Endothelial cell of umbilical vein (primary cell): ENCODE measurements around the gene IGFBP2. TPM values are rescaled to one million over a fixed set of nuclear protein-coding genes. Genes with fewer than 3 reads are reported as not detected.

ENCODE experiments used
- BruUV-seq: library from RNA; stranded (reverse); fragments of 400-500 nt; replicated peaks from 2 replicates; lab custom pipeline; 2021; lab: Mats Ljungman, UMichigan
- CTCF ChIA-PET: fragments of 300-600, 350-600 bp; sonication (Branson Sonifier 250); formaldehyde crosslinking; loops from one replicate; lab custom pipeline; 2021; ENCODE audit warnings: antibody characterized with exemption, inconsistent platforms; lab: Charles Lee
- POLR2A ChIA-PET: fragments of 300-600, 350-600 bp; sonication (Branson Sonifier 250); formaldehyde crosslinking; loops from one replicate; lab custom pipeline; 2021; ENCODE audit warnings: antibody characterized with exemption, inconsistent platforms; lab: Charles Lee
- DNase-seq: peaks from one replicate; pipeline ENCODE4 v3.0.0-alpha.2; 2011; ENCODE audit warnings: low read depth, low spot score
- FAIRE-seq: peaks from 2 replicates; lab custom pipeline; 2011; peaks lifted over from hg19 to GRCh38; lab: Jason Lieb, UNC
- H2AFZ ChIP-seq: 2 replicates; pipeline ENCODE4 v1.6.0; 2012; ENCODE audit warnings: low read depth, low read length, control low read depth, inconsistent platforms
- H3K27ac ChIP-seq: 2 replicates; pipeline ENCODE4 v1.5.1; 2011; ENCODE audit warnings: low read depth, mild to moderate bottlenecking, control low read depth, low read length, moderate library complexity; ENCODE audit not compliant: insufficient read depth
- H3K27me3 ChIP-seq, 2 experiments: 2 replicates each; pipeline versions ENCODE4 v1.6.0 to v1.6.1; 2011; ENCODE audit warnings: low read length in 2 of 2, mixed read lengths in 1 of 2; ENCODE audit not compliant: control insufficient read depth in 2 of 2, insufficient read depth in 2 of 2
- H3K36me3 ChIP-seq, 2 experiments: 2 replicates in 1 of 2; 3 replicates in 1 of 2; pipeline ENCODE4 v1.5.1; 2011; ENCODE audit warnings: low read length in 2 of 2, mild to moderate bottlenecking in 1 of 2, moderate library complexity in 1 of 2; ENCODE audit not compliant: control insufficient read depth in 2 of 2, insufficient read depth in 2 of 2; ENCODE audit errors: extremely low read depth in 1 of 2
- H3K4me1 ChIP-seq: 3 replicates; pipeline ENCODE4 v1.5.1; 2011; ENCODE audit warnings: mild to moderate bottlenecking, low read length; ENCODE audit not compliant: control insufficient read depth, insufficient read depth; ENCODE audit errors: extremely low read depth
- H3K4me2 ChIP-seq: 2 replicates; pipeline ENCODE4 v1.6.1; 2011; ENCODE audit warnings: low read length, control low read depth, mixed read lengths; ENCODE audit not compliant: insufficient read depth
- H3K4me3 ChIP-seq, 3 experiments: fragments of 200-600 bp in 1 of 3; sonication (generic), shearing (Covaris generic) in 1 of 3; replicated peaks in 1 of 3; 2 replicates each; pipeline ENCODE4 v1.5.1; 2011 to 2016; ENCODE audit warnings: control low read depth in 3 of 3, low read length in 3 of 3, mild to moderate bottlenecking in 2 of 3, inconsistent platforms in 1 of 3, low read depth in 1 of 3, moderate library complexity in 1 of 3; ENCODE audit not compliant: insufficient read depth in 1 of 3
- H3K79me2 ChIP-seq: 2 replicates; pipeline ENCODE4 v1.6.0; 2012; ENCODE audit warnings: low read length, inconsistent platforms; ENCODE audit not compliant: control insufficient read depth, insufficient read depth
- H3K9ac ChIP-seq: replicated peaks from 2 replicates; pipeline ENCODE3; 2011; ENCODE audit warnings: low read length, control low read depth; ENCODE audit not compliant: insufficient read depth; ENCODE audit errors: extremely low read depth
- H3K9me1 ChIP-seq: replicated peaks from 3 replicates; pipeline ENCODE4 v1.6.0; 2011; ENCODE audit warnings: mild to moderate bottlenecking, low read length; ENCODE audit not compliant: control insufficient read depth, insufficient read depth; ENCODE audit errors: extremely low read depth
- H3K9me3 ChIP-seq: replicated peaks from 2 replicates; pipeline ENCODE4 v1.5.1; 2012; ENCODE audit warnings: low read length, inconsistent platforms; ENCODE audit not compliant: control insufficient read depth, insufficient read depth
- H4K20me1 ChIP-seq: replicated peaks from 2 replicates; pipeline ENCODE3; 2011; ENCODE audit warnings: mild to moderate bottlenecking, low read length; ENCODE audit not compliant: control insufficient read depth, insufficient read depth; ENCODE audit errors: extremely low read depth
- CTCF ChIP-seq, 2 donors: IDR thresholded peaks; 1 replicate in 1 of 2; 2 replicates in 1 of 2; pipeline ENCODE4 v1.5.1; 2011; ENCODE audit warnings: low read length in 2 of 2, mild to moderate bottlenecking in 2 of 2, moderate library complexity in 2 of 2, control low read depth in 1 of 2, inconsistent platforms in 1 of 2, low read depth in 1 of 2; ENCODE audit not compliant: insufficient read depth in 1 of 2; ENCODE audit errors: extremely low read depth in 1 of 2
- EZH2 ChIP-seq: IDR thresholded peaks from 2 replicates; pipeline ENCODE4 v1.6.1; 2012; ENCODE audit warnings: borderline replicate concordance, low read depth, mild to moderate bottlenecking, moderate library complexity, low read length, inconsistent platforms; ENCODE audit not compliant: severe bottlenecking
- FOS ChIP-seq: IDR thresholded peaks from 2 replicates; pipeline ENCODE4 v1.6.1; 2011; ENCODE audit warnings: mild to moderate bottlenecking, low read length, moderate library complexity, borderline replicate concordance; ENCODE audit not compliant: insufficient read depth
- JUN ChIP-seq: IDR thresholded peaks from 2 replicates; pipeline ENCODE4 v1.6.1; 2011; ENCODE audit warnings: borderline replicate concordance, low read depth; ENCODE audit not compliant: insufficient read length, insufficient read depth
- MAX ChIP-seq: IDR thresholded peaks from 2 replicates; pipeline ENCODE4 v1.6.1; 2011; ENCODE audit not compliant: insufficient read depth, insufficient read length
- POLR2A ChIP-seq: IDR thresholded peaks from 2 replicates; pipeline ENCODE4 v1.6.1; 2012; ENCODE audit warnings: low read depth, mild to moderate bottlenecking, control low read depth, low read length
- POLR2AphosphoS5 ChIP-seq: IDR thresholded peaks from 2 replicates; pipeline ENCODE4 v1.6.1; 2012; ENCODE audit warnings: low read depth, mild to moderate bottlenecking, control low read depth, low read length, moderate library complexity; ENCODE audit not compliant: insufficient read depth
- dilution Hi-C: fragments of 300-500 bp; cut with MboI; formaldehyde crosslinking; loops from one replicate; pipeline ENCODE4 v1.15.0; 2019; ENCODE audit warnings: low sequenced_read_pairs; ENCODE audit not compliant: extremely low pct_ligation_motif_present
- intact Hi-C: fragments of 100-400 bp; cut with micrococcal nuclease; formaldehyde crosslinking; loops from one replicate; pipeline ENCODE4 v1.10.0; 2022
- polyA plus RNA-seq, 4 experiments: library from polyadenylated mRNA; depleted of rRNA in 3 of 4; stranded (reverse) in 3 of 4; unstranded in 1 of 4; fragments of >200 nt; gene quantifications; 2 replicates each; pipeline versions ENCODE4 v1.2.1 to v1.2.3, GENCODE V29; 2011 to 2012; ENCODE audit warnings: missing spikeins in 1 of 4
- total RNA-seq: library from RNA; stranded (reverse); gene quantifications from 2 replicates; pipeline ENCODE4 v1.2.3, GENCODE V29; 2021

Gene IGFBP2
- total and polyA plus RNA-seq, 2 donors (not counting 3 experiments of a cell fraction or from before 2014, with no cell fraction given): 212 to 261 TPM

- ChIA-PET POLR2A (no interaction called here), CTCF (interaction anchor here (0.7 to 3.0 kb wide), 3 partner anchors 17 to 130 kb away, joined by 3 to 19 read pairs (median 5); no protein-coding TSS in a partner anchor)
- DNase-seq: no peak
- H3K79me2 ChIP-seq: peaks cover 9% of the 10 kb centered on the region
- dilution Hi-C loops (no loop called here), intact Hi-C loops (no loop called here)
- no peak overlapping the region for H3K4me3 ChIP-seq
- no peak for TF ChIP-seq FOS
- no peak for TF ChIP-seq POLR2A
- no peak for TF ChIP-seq EZH2
- no peak for TF ChIP-seq POLR2AphosphoS5
- TF ChIP-seq CTCF (IDR thresholded peaks at IDR 0.05; ENCODE audit: extremely low read depth in 1 of 2, insufficient read depth in 1 of 2, low read depth in 1 of 2, low read length in 2 of 2): no peak
- TF ChIP-seq MAX: no peak
- TF ChIP-seq JUN: no peak
- no peak overlapping the region for H3K4me2 ChIP-seq
- H3K36me3 ChIP-seq: no peaks in the 10 kb centered on the region
- no peak overlapping the region for H2AFZ ChIP-seq
- H3K27ac ChIP-seq: no peak overlapping the region
- FAIRE-seq: no peak
- BruUV-seq: no TSS peak
- no peaks in the 10 kb centered on the region for H3K9me1 ChIP-seq
- no peaks in the 10 kb centered on the region for H3K9me3 ChIP-seq
- no peak overlapping the region for H3K9ac ChIP-seq
- no peaks in the 10 kb centered on the region for H3K27me3 ChIP-seq
- H3K4me1 ChIP-seq: peaks cover 24% of the 10 kb centered on the region
- no peaks in the 10 kb centered on the region for H4K20me1 ChIP-seq
Measured at GRCh38 chr2:216649574-216649973, 16.4 kb downstream of the IGFBP2 start.
